Measurements from ENCODE around the gene MCCD1.
A peak's percentile ranks its signal among the peaks of the same experiment; 100 is the strongest.

MCCD1 gene

DNA sequence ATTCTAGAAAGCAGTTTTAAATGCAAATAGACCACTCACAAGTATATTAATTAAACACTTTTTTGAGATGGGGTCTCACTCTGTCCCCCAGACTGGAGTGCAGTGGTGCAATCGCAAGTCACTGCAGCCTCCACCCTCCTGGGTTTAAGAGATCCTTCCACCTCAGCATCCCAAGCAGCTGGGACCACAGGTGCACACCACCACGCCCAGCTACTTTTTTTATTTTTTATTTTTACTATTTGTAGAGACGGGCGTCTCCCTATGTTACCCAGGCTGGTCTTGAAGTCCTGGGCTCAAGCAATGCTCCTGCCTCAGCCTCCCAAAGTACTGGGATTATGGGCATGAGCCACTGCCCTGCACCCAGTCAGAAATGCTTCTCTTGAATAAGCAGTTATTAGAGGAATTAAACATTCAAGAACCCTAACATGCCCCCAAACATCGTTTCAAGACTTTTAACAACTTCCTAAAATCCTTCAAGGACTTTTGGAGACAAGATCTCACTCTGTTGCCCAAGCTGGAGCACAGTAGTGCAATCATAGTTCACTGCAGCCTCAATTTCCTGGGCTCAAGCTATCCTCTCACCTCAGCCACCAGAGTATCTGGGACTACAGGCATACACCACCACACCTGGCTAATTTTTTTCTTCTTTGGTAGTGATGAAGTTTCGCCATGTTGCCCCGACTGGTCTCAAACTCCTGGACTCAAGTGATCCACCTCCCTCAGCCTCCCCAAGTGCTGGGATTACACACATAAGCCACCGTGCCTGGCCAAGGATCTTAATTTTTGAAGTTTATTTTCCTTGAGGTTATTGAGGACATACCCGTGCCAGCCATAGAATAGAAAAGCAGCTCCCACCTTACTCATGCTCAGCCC is 3.2 kb downstream of the MCCD1 start:
- TF ChIP-seq, protein P1, sequence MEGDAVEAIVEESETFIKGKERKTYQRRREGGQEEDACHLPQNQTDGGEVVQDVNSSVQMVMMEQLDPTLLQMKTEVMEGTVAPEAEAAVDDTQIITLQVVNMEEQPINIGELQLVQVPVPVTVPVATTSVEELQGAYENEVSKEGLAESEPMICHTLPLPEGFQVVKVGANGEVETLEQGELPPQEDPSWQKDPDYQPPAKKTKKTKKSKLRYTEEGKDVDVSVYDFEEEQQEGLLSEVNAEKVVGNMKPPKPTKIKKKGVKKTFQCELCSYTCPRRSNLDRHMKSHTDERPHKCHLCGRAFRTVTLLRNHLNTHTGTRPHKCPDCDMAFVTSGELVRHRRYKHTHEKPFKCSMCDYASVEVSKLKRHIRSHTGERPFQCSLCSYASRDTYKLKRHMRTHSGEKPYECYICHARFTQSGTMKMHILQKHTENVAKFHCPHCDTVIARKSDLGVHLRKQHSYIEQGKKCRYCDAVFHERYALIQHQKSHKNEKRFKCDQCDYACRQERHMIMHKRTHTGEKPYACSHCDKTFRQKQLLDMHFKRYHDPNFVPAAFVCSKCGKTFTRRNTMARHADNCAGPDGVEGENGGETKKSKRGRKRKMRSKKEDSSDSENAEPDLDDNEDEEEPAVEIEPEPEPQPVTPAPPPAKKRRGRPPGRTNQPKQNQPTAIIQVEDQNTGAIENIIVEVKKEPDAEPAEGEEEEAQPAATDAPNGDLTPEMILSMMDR (conservative IDR thresholded peaks at IDR 0.05; ENCODE audit: low read depth), result no peak
- DNase-seq (ENCODE audit: low spot score), result no peak
- H3K27ac ChIP-seq, result no peak overlapping the region
- CTCF ChIA-PET, result interaction anchor here (0.5 to 0.6 kb wide), 3 partner anchors 10 to 68 kb away, joined by 3 to 5 read pairs (median 3); partner anchors contain the start of gene DDX39B
- POLR2A ChIA-PET (ENCODE audit: low non-redundant PET), result no interaction called here

DNA sequence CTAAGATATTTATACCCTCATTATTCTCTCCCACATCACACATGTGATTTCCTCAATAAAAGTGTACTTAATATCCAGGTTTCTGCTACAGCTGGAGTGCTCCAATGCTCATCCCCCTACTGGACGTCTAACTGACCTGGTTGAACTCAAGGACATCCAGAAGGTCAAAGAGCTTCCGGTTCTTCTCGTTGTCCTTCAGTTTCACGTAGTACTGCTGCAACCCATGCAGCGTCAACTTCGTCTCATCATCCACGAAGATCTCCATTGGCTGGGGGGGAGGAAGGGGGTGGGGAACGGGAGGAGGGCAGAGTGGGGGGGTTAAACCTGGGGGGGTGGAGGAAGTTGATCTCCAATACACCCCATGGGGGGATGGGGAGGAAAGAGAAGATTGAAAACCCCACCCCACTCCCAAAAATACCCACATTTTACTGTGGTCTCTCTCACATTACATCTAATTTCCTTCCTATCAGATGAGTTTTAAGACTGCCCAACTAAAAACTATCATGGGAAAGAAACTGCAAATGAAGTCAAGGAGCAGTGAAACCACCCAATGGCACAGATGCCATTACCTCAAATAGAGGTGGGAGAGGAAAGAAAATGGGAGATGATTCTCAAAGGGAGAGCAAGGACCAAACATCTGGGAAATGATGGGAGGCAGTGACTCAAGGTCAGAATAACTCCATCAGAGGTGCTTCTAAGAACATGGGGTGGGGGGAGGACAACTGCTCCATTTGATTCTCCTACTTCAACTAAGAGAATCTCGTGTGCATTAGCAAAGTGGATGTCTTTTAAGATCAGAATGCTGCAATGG is 4.1 kb downstream of the MCCD1 start:
- POLR2A ChIA-PET (ENCODE audit: low non-redundant PET), result no interaction called here
- no peak for DNase-seq (ENCODE audit: low spot score)
- H3K27ac ChIP-seq, result no peak overlapping the region
- TF ChIP-seq, protein P1 (conservative IDR thresholded peaks at IDR 0.05; ENCODE audit: low read depth), result no peak
- CTCF ChIA-PET, result interaction anchor here (0.5 to 0.6 kb wide), 2 partner anchors 9 to 69 kb away, joined by 3 read pairs; partner anchors contain the start of gene DDX39B

DNA sequence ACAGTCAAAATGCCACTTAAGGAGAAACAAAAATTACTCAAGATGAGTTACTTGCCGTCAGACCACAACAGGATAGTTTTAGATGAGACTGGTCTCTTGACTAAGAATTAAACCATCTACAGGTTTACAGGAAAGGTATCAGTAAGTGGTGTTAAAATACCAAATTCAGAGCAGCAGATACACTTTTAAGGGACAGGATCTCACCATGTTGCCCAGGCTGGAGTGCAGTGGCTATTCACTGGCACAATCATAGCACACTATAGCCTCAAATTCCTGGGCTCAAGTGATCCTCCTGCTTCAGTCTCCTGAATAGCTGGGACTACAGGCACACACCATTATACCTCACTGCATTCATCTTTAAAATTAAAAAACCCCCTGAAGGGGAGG is 4.7 kb downstream of the MCCD1 start:
- TF ChIP-seq, protein P1 (conservative IDR thresholded peaks at IDR 0.05; ENCODE audit: low read depth), result no peak
- ChIA-PET POLR2A (ENCODE audit: low non-redundant PET) (no interaction called here), CTCF (no interaction called here)
- DNase-seq (ENCODE audit: low spot score), result no peak
- H3K27ac ChIP-seq, result no peak overlapping the region

DNA sequence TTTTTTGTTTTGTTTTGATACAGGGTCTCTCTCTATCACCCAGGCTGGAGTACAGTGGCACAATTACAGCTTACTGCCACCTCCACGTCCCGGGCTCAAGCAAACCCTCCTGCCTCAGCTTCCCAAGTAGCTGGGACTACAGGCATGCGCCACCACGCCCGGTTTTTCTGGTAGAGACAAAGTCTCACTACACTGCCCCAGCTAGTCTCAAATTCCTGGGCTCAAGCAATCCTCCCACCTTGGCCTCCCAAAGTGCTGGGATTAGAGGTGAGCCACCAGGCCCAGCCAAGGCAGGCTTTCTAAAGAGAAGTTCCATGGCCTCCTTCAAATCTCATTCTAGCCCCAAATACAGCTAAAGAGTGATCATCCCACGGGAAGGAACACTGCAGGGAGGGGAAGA is 5.2 kb downstream of the MCCD1 start:
- ChIA-PET POLR2A (ENCODE audit: low non-redundant PET) (no interaction called here), CTCF (no interaction called here)
- TF ChIP-seq, protein P1 (conservative IDR thresholded peaks at IDR 0.05; ENCODE audit: low read depth), result no peak
- no peak for DNase-seq (ENCODE audit: low spot score)
- peak overlapping the region; percentile 32 for H3K27ac ChIP-seq

DNA sequence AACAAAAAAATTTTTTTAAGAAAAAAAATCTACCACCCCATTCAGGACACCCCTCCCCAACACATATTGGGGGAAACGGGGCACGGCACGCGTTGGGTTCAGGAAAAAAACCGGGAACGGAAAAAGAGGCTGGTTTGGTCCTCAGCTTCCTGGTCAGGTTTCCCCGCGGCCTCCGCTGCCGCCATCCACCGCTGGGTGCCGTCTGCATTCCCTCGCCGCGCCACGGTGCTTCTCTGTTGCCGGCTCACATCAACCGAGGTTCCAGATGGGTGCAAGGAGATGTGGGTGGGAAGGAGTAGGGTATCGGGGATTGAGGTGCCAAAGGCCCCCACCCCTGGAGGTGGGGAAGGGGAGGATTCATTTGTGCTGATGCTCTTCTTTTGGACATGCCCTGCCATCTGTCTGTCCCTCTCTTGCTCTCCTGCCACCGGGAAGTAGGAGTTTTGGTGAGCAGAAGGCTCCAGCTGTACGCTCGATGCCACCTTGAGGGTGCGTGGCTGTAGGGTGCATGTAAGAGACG is 5.8 kb downstream of the MCCD1 start:
- H3K27ac ChIP-seq, result peak overlapping the region; percentile 32; the same call in 1 of the 2 replicates
- DNase-seq (ENCODE audit: low spot score), result no peak
- TF ChIP-seq, protein P1 (conservative IDR thresholded peaks at IDR 0.05; ENCODE audit: low read depth), result no peak
- ChIA-PET POLR2A (ENCODE audit: low non-redundant PET) (no interaction called here), CTCF (no interaction called here)
